ENCODE measurements around the gene IPCEF1.
"Not testable (repeated sequence)": the region's sequence is repeated elsewhere in the genome, so short reads cannot be mapped to it uniquely, and the experiment has no call there.

IPCEF1 gene

DNA sequence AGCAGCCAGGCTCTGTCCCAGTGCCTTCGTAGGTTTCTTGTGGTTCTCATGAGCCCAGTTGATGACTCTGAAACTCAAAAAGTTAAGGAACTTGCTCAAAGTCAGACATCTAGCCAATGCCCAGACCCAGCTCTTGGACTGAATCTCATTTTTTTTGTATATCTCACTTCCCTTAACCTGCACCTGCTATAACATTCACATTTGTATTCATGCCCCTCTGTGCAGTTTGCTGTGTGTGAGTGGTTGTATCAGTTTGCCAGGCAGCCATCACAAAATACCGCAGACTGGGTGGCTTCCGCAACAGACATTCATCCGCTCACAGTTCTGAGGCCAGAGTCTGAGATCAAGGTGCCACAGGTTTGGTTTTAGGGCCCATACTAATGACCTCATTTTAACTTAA is 49.9 kb downstream of the IPCEF1 start:
- peaks cover 17% of the 10 kb centered on the region for H3K4me1 ChIP-seq (ENCODE audit: control insufficient read depth, insufficient read depth, low read length)
- H3K36me3 ChIP-seq (ENCODE audit: insufficient read depth, low read length): no peaks in the 10 kb centered on the region
- H3K9me3 ChIP-seq (replicated peaks; ENCODE audit: low read length): no peaks in the 10 kb centered on the region
- H3K27me3 ChIP-seq (ENCODE audit: control insufficient read depth, insufficient read depth, low read length): no peaks in the 10 kb centered on the region
- H3K9ac ChIP-seq (ENCODE audit: low read depth, low read length): no peak overlapping the region
- no peak overlapping the region for H3K4me3 ChIP-seq (ENCODE audit: low read length)
- H3K4me2 ChIP-seq (ENCODE audit: low read length): no peak overlapping the region

DNA sequence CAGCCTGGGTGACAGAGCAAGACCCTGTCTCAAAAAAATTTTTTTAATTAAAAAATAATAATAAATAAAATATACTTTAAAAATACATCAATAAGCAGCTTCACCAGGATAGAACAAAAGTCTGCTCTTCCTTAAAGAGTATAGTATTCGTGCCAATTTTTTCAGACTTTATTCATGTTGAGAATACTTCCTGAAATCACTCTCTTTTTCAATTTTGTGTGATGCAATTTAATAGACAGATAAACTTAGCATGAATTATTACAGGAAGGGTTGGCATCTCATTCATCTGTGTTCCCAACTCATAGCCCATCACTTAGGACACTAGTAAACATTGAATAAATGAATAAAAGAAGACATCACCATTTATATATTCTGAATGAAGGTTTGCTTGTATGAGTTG is 52.4 kb downstream of the IPCEF1 start:
- Histone ChIP-seq H3K4me1 (ENCODE audit: control insufficient read depth, insufficient read depth, low read length) (peaks cover 26% of the 10 kb centered on the region), H3K4me3 (ENCODE audit: low read length) (no peak overlapping the region), H3K36me3 (ENCODE audit: insufficient read depth, low read length) (no peaks in the 10 kb centered on the region), H3K9me3 (replicated peaks; ENCODE audit: low read length) (no peaks in the 10 kb centered on the region), H3K9ac (ENCODE audit: low read depth, low read length) (no peak overlapping the region), H3K27me3 (ENCODE audit: control insufficient read depth, insufficient read depth, low read length) (no peaks in the 10 kb centered on the region), H3K4me2 (ENCODE audit: low read length) (no peak overlapping the region)

DNA sequence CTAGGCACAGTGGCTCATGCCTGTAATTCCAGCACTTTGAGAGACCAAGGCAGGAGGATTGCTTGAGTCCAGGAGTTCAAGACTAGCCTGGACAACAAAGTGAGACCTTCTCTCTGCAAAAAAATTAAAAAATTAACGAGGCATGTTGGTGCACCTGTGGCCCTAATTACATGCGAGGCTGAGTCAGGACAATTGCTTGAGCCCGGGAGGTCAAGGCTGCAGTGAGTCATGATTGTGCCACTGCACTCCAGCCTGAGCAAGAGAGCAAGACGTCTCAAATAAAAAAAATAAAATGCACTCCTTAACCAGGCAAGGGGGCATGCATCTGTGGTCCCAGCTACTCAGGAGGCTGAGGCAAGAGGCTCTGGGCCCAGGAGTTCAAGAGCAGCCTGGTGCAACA is 53.0 kb downstream of the IPCEF1 start:
- not testable (repeated sequence) for H3K9ac ChIP-seq (ENCODE audit: low read depth, low read length); H3K4me2 ChIP-seq (ENCODE audit: low read length); H3K36me3 ChIP-seq (ENCODE audit: insufficient read depth, low read length); H3K4me3 ChIP-seq (ENCODE audit: low read length); H3K27me3 ChIP-seq (ENCODE audit: control insufficient read depth, insufficient read depth, low read length); H3K9me3 ChIP-seq (replicated peaks; ENCODE audit: low read length)
- H3K4me1 ChIP-seq (ENCODE audit: control insufficient read depth, insufficient read depth, low read length): peaks cover 29% of the 10 kb centered on the region

DNA sequence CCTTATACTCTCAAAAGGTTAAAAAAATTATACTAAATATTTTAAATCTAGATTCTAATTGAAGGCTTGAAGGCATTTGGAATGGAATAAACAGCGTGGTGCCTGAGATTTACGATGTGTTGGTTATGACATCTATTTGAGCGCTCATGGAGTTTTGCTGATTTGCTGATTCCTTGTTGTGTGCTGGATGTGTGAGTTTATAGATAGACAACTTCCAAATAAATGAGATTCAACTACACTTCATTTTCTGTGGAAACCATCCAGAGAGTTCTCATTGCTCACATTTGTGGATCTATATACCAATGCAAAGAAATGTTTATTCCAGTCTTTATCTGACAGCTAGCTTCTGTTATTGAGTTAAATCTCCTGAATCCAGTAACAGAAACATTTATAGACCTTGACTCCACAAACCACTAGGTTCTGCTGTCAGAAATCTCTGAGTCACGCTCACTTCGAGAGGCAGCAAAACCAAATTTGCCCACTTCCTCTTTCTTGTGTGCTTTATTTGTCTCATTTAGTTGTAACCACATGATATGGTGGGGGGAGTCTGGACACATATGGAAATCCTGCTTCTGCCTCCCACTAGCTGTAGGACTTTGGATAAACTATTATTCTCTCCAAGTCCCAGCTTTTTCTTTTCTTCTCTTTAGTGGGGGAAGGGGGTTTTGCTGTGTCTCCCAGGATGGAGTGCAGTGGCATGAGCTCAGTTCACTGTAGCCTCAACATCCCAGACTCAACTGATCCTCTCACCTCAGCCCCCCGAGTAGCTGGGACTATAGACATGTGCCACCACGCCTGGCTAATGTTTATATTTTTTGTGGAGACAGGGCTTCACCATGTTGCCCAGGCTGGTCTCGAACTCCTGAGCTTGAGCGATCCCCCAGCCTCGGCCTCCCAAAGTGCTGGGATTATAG is 54.5 kb downstream of the IPCEF1 start:
- Histone ChIP-seq H3K9ac (ENCODE audit: low read depth, low read length) (no peak overlapping the region), H3K4me2 (ENCODE audit: low read length) (peak overlapping the region; percentile 28), H3K4me1 (ENCODE audit: control insufficient read depth, insufficient read depth, low read length) (peaks cover 41% of the 10 kb centered on the region), H3K4me3 (ENCODE audit: low read length) (no peak overlapping the region), H3K36me3 (ENCODE audit: insufficient read depth, low read length) (no peaks in the 10 kb centered on the region), H3K9me3 (replicated peaks; ENCODE audit: low read length) (no peaks in the 10 kb centered on the region), H3K27me3 (ENCODE audit: control insufficient read depth, insufficient read depth, low read length) (no peaks in the 10 kb centered on the region)

DNA sequence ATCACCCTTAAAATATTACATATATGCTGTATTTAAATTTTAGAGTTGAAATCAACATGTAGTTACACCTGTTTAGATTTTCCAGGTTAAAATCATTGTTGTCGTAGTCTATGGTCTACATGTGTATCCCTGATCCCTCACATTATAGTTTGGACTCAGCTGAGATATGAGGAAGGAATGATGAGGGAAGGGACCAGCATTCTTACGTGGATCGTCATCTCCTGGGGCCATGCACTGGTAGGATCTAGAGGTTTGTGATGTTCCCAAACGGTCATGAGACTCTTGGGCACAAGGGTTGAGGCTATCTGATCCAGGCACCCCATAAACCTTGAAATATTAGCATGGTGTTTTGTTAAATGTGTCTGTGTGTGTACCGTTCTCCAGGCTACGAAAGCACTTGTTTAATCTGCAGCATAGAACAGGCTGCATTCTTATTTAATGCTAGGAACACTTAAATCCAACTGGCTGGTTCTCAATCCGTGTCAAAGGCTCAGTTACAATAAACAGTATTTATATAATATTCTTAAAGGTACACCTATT is 55.4 kb downstream of the IPCEF1 start:
- H3K4me2 ChIP-seq (ENCODE audit: low read length): no peak overlapping the region
- H3K9me3 ChIP-seq (replicated peaks; ENCODE audit: low read length): no peaks in the 10 kb centered on the region
- H3K9ac ChIP-seq (ENCODE audit: low read depth, low read length): no peak overlapping the region
- no peaks in the 10 kb centered on the region for H3K36me3 ChIP-seq (ENCODE audit: insufficient read depth, low read length)
- H3K4me3 ChIP-seq (ENCODE audit: low read length): no peak overlapping the region
- H3K4me1 ChIP-seq (ENCODE audit: control insufficient read depth, insufficient read depth, low read length): peaks cover 41% of the 10 kb centered on the region
- no peaks in the 10 kb centered on the region for H3K27me3 ChIP-seq (ENCODE audit: control insufficient read depth, insufficient read depth, low read length)

DNA sequence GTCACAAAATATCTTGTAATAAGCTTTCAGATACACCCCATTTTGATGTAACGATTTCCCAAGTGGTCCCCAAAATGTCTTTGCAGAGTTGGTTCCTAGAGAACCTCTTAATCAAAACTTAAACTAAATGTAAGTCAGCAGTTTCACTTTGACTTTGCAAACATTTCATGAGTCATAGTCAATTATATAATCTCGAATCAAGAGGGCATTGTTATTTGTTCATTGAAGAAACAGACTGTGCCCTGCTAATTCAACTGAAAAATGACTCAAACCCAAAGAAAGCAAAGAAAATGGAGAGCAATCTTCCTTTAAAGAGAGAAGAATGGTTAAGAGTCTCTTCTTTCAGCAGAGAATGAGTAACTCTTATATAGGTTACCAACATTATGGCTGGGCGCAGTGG is 58.3 kb downstream of the IPCEF1 start:
- H3K4me3 ChIP-seq (ENCODE audit: low read length): no peak overlapping the region
- no peaks in the 10 kb centered on the region for H3K36me3 ChIP-seq (ENCODE audit: insufficient read depth, low read length)
- H3K27me3 ChIP-seq (ENCODE audit: control insufficient read depth, insufficient read depth, low read length): no peaks in the 10 kb centered on the region
- peaks cover 36% of the 10 kb centered on the region for H3K4me1 ChIP-seq (ENCODE audit: control insufficient read depth, insufficient read depth, low read length)
- no peaks in the 10 kb centered on the region for H3K9me3 ChIP-seq (replicated peaks; ENCODE audit: low read length)
- peak overlapping the region; percentile 61 for H3K4me2 ChIP-seq (ENCODE audit: low read length)
- no peak overlapping the region for H3K9ac ChIP-seq (ENCODE audit: low read depth, low read length)

DNA sequence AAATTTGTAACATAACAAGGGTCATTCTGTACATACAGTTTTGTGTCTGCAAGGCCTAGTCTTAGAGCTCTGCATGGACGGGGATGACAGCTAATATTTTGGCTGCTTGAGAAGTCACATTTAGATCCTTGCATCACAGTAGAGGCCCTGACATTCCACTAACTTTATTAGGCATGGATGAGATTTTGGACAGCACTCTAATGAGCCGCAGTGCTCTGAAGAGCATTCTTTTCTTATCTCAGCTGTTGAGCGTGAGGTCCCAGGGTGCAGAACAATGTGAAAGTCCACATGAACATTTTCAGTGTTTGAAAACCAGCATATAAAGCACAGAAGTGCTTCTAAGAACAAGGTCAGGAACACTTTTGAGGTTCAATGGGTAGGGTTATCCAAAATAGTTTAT is 58.9 kb downstream of the IPCEF1 start:
- Histone ChIP-seq H3K4me1 (ENCODE audit: control insufficient read depth, insufficient read depth, low read length) (peaks cover 42% of the 10 kb centered on the region), H3K4me2 (ENCODE audit: low read length) (peak overlapping the region; percentile 61), H3K36me3 (ENCODE audit: insufficient read depth, low read length) (no peaks in the 10 kb centered on the region), H3K9ac (ENCODE audit: low read depth, low read length) (no peak overlapping the region), H3K9me3 (replicated peaks; ENCODE audit: low read length) (no peaks in the 10 kb centered on the region), H3K4me3 (ENCODE audit: low read length) (no peak overlapping the region), H3K27me3 (ENCODE audit: control insufficient read depth, insufficient read depth, low read length) (no peaks in the 10 kb centered on the region)

DNA sequence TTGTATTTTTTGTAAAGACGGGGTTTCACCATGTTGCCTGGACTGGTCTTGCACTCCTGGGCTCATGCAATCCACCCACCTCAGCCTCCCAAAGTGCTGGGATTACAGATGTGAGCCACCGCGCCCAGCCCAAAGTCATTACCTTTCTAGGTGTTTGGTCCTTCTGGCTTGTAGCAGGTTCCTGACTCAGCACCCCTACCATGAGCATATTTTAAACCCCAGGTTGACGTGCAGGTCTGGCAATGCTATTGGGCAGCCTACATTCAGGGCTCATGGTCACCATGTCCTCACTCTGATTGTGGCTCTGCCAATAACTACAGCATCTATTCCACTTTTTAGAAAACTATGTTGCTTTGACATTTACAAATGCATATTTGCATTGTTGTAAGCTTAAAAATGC is 59.4 kb downstream of the IPCEF1 start:
- Histone ChIP-seq H3K4me2 (ENCODE audit: low read length) (no peak overlapping the region), H3K9me3 (replicated peaks; ENCODE audit: low read length) (no peaks in the 10 kb centered on the region), H3K4me3 (ENCODE audit: low read length) (no peak overlapping the region), H3K9ac (ENCODE audit: low read depth, low read length) (no peak overlapping the region), H3K27me3 (ENCODE audit: control insufficient read depth, insufficient read depth, low read length) (no peaks in the 10 kb centered on the region), H3K36me3 (ENCODE audit: insufficient read depth, low read length) (no peaks in the 10 kb centered on the region), H3K4me1 (ENCODE audit: control insufficient read depth, insufficient read depth, low read length) (peaks cover 41% of the 10 kb centered on the region)

DNA sequence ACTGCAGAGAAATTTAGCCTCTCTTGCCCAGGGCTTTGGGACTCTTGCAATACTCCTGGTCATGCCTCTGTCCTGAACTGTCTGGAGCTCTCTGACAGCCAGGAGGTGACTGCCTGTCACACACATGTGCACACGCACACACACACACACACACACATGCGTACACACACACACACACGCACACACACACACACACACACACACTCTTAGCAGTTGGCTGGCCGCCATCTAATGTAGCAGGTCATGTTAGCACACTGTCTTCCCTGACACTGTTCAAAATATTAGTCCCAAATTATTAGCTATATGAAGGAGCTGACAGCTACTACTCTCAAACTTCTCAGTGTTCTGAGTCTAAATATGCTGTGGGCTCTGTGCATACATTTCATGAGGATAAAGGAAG is 60.9 kb downstream of the IPCEF1 start:
- Histone ChIP-seq H3K9me3 (replicated peaks; ENCODE audit: low read length) (no peaks in the 10 kb centered on the region), H3K4me2 (ENCODE audit: low read length) (no peak overlapping the region), H3K9ac (ENCODE audit: low read depth, low read length) (no peak overlapping the region), H3K4me1 (ENCODE audit: control insufficient read depth, insufficient read depth, low read length) (peaks cover 27% of the 10 kb centered on the region), H3K4me3 (ENCODE audit: low read length) (no peak overlapping the region), H3K27me3 (ENCODE audit: control insufficient read depth, insufficient read depth, low read length) (no peaks in the 10 kb centered on the region), H3K36me3 (ENCODE audit: insufficient read depth, low read length) (no peaks in the 10 kb centered on the region)

DNA sequence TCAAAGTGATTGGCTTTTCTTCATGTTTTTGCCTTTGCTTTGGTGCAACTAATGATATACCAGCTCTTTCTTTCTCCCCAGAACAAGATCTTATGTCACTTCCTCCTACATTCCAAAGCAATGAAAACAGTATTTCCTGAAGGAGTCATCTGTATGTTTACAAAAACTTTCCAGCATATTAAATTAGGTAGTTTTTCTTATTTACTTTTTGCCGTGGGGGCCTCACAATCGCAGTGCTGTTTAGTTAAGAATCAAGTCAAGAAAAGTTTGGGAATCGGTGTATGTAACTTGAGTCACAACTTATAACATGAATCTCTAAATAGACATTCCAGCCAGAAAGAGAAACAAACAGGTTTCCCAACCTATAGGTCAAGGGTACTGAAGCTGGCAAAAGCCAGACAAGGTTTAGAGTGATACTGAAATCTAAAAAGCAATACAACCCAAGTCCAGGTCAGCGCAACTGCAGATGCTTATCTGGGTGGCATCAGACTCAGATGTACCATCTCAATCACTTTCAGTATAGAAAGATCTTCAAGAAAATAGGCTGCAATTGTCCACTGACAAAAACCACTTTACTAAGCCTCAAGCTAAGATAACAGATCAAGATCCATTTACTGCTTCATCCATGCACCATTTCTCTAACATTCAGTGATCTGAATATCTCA is 63.6 kb downstream of the IPCEF1 start:
- no peaks in the 10 kb centered on the region for H3K36me3 ChIP-seq (ENCODE audit: insufficient read depth, low read length)
- no peaks in the 10 kb centered on the region for H3K27me3 ChIP-seq (ENCODE audit: control insufficient read depth, insufficient read depth, low read length)
- H3K9ac ChIP-seq (ENCODE audit: low read depth, low read length): no peak overlapping the region
- H3K4me3 ChIP-seq (ENCODE audit: low read length): no peak overlapping the region
- peak overlapping the region; percentile 47 for H3K4me2 ChIP-seq (ENCODE audit: low read length)
- peaks cover 17% of the 10 kb centered on the region for H3K4me1 ChIP-seq (ENCODE audit: control insufficient read depth, insufficient read depth, low read length)
- no peaks in the 10 kb centered on the region for H3K9me3 ChIP-seq (replicated peaks; ENCODE audit: low read length)

DNA sequence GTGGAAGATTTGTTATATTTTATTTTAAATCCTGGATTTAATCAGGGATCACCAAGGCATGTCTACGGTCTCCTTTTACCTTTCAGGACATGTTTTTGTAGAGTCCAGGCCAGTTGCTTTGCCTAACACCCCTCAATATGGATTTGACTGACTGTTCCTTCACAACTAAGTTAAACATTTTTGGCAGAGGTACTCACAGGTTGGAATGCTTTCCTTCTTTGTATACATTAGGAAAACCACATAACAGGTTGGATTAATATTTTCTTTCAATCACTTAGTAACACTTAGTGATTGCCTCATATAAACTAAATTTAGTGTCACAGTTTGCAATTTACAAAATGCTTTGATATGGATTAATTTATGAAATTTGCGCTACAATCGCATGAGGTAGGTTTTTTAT is 64.5 kb downstream of the IPCEF1 start:
- Histone ChIP-seq H3K4me2 (ENCODE audit: low read length) (no peak overlapping the region), H3K27me3 (ENCODE audit: control insufficient read depth, insufficient read depth, low read length) (no peaks in the 10 kb centered on the region), H3K36me3 (ENCODE audit: insufficient read depth, low read length) (no peaks in the 10 kb centered on the region), H3K9ac (ENCODE audit: low read depth, low read length) (no peak overlapping the region), H3K9me3 (replicated peaks; ENCODE audit: low read length) (no peaks in the 10 kb centered on the region), H3K4me3 (ENCODE audit: low read length) (no peak overlapping the region), H3K4me1 (ENCODE audit: control insufficient read depth, insufficient read depth, low read length) (peaks cover 12% of the 10 kb centered on the region)

Data from skeletal muscle satellite cell (primary cell).